AG04450 (cell line): Measurements from ENCODE around the gene OSBPL7. TPM values are rescaled to one million over a fixed set of nuclear protein-coding genes. Genes with fewer than 3 reads are reported as not detected.
A peak's percentile ranks its signal among the peaks of the same experiment; 100 is the strongest.

Source experiments
- CTCF ChIA-PET: fragments of 300-600, 350-600 bp; formaldehyde crosslinking; extraction: SDS; loops from one replicate; lab custom pipeline; 2022; ENCODE audit warnings: antibody characterized with exemption, inconsistent platforms; lab: Charles Lee
- POLR2A ChIA-PET: fragments of 350-600 bp; formaldehyde crosslinking; extraction: SDS; loops from one replicate; lab custom pipeline; 2021; ENCODE audit warnings: antibody characterized with exemption, inconsistent platforms; lab: Yijun Ruan, JAX
- DNase-seq: peaks from one replicate; pipeline ENCODE4 v3.0.0-alpha.2; 2011; ENCODE audit warnings: low read depth, low spot score
- H3K27ac ChIP-seq: one replicate; pipeline ENCODE4 v1.5.1; 2012; ENCODE audit warnings: low read depth, low read length, control low read depth
- H3K27me3 ChIP-seq: one replicate; pipeline ENCODE4 v1.6.0; 2012; ENCODE audit warnings: low read length; ENCODE audit not compliant: control insufficient read depth, insufficient read depth
- H3K4me3 ChIP-seq: 2 replicates; pipeline ENCODE4 v1.5.1; 2011; ENCODE audit warnings: mild to moderate bottlenecking, low read depth, low read length, control low read depth
- H3K9me3 ChIP-seq: 2 replicates; pipeline ENCODE4 v1.5.1; 2012; ENCODE audit warnings: low read length; ENCODE audit not compliant: control insufficient read depth, insufficient read depth
- CTCF ChIP-seq: IDR thresholded peaks from 2 replicates; pipeline ENCODE4 v1.5.1; 2011; ENCODE audit warnings: low read depth, low read length, control low read depth, inconsistent platforms
- polyA plus RNA-seq: library from polyadenylated mRNA; depleted of rRNA; stranded (reverse); fragments of >200 nt; gene quantifications from 2 replicates; pipeline ENCODE4 v1.2.3, GENCODE V29; 2011

OSBPL7 gene
- polyA plus RNA-seq, 1 experiment = 5.3 TPM

GRCh38 chr17:47831003-47831933, 9.7 kb upstream of the OSBPL7 start, which contains the start of the genes LRRC46 and MRPL10:
LRRC46 (plus strand) TSS chr17:47831670; CDS start chr17:47831990, 320 bp downstream.
MRPL10 (minus strand) TSS chr17:47831541; CDS start chr17:47831511, 30 bp downstream.
- ChIA-PET POLR2A (interaction anchor here (0.6 to 1.6 kb wide), 8 partner anchors 10 to 160 kb away, joined by 3 to 19 read pairs (median 6); partner anchors contain the start of genes OSBPL7, SCRN2 and SP2), CTCF (interaction anchor here (0.7 to 2.0 kb wide), 6 partner anchors 9 to 198 kb away, joined by 3 to 25 read pairs (median 4); partner anchors contain the start of gene SCRN2)
- Histone ChIP-seq H3K9me3 (no peaks in the 10 kb centered on the region), H3K27me3 (no peaks in the 10 kb centered on the region), H3K4me3 (peak within 1 kb of the TSS; percentile 98), H3K27ac (peak within 1 kb of the TSS; percentile 82)
- peak; percentile 52 for TF ChIP-seq CTCF
- peak; percentile 82 for DNase-seq

DNA sequence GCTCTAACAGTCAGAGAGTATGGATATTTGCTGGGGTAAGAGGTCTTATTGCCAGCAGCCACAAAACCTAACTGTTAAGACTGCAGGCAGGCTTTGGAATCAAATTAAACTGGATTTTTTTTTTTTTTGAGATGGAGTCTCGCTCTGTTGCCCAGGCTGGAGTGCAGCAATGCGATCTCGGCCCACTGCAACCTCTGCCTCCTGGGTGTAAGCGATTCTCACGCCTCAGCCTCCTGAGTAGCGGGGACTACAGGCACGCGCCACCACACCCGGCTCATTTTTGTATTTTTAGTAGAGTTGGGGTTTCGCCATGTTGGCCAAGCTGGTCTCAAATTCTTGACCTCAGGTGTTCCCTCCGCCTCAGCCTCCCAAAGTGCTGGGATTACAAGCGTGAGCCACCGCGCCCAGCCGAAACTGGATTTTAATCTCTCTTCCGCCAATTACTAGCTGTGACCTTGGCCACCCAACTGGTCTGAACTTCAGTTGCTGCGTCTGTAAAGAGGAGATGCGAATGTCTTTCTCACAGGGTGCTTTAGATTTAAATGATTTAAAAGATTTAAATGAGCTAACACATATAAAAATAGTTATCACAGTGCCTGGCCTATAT, 8.9 kb upstream of the OSBPL7 start:
- POLR2A ChIA-PET = interaction anchor here (1.6 kb wide), 1 partner anchor 9 kb away, joined by 19 read pairs; the partner anchor contains the start of gene OSBPL7
- CTCF ChIA-PET = interaction anchor here (0.7 to 2.0 kb wide), 5 partner anchors 10 to 197 kb away, joined by 3 to 25 read pairs (median 5); partner anchors contain the start of gene SCRN2
- H3K9me3 ChIP-seq = no peaks in the 10 kb centered on the region
- TF ChIP-seq CTCF = no peak
- H3K4me3 ChIP-seq = peak overlapping the region; percentile 98
- DNase-seq = no peak
- H3K27ac ChIP-seq = peak overlapping the region; percentile 82
- no peaks in the 10 kb centered on the region for H3K27me3 ChIP-seq

- DNase-seq = no peak
- Histone ChIP-seq H3K4me3 (no peak overlapping the region), H3K9me3 (no peaks in the 10 kb centered on the region), H3K27ac (no peak overlapping the region), H3K27me3 (no peaks in the 10 kb centered on the region)
- ChIA-PET POLR2A (interaction anchor here (0.6 kb wide), 1 partner anchor 762 kb away, joined by 3 read pairs; no protein-coding TSS in a partner anchor), CTCF (interaction anchor here (0.6 kb wide), 1 partner anchor 13 kb away, joined by 7 read pairs; no protein-coding TSS in a partner anchor)
- TF ChIP-seq CTCF = no peak
These were observed 8.3 kb upstream of the OSBPL7 start for GRCh38 chr17:47829870-47830269.

- Histone ChIP-seq H3K9me3 (no peaks in the 10 kb centered on the region), H3K4me3 (no peak overlapping the region), H3K27ac (no peak overlapping the region), H3K27me3 (no peaks in the 10 kb centered on the region)
- DNase-seq = no peak
- CTCF ChIA-PET = interaction anchor here (0.6 kb wide), 1 partner anchor 129 kb away, joined by 4 read pairs; no protein-coding TSS in a partner anchor
- POLR2A ChIA-PET = interaction anchor here (0.6 kb wide), 1 partner anchor 39 kb away, joined by 5 read pairs; no protein-coding TSS in a partner anchor
- TF ChIP-seq CTCF = no peak
These were observed 1.9 kb upstream of the OSBPL7 start for GRCh38 chr17:47823519-47823918.
